ENCODE results near the gene LIMS2.

The LIMS2 gene

DNA sequence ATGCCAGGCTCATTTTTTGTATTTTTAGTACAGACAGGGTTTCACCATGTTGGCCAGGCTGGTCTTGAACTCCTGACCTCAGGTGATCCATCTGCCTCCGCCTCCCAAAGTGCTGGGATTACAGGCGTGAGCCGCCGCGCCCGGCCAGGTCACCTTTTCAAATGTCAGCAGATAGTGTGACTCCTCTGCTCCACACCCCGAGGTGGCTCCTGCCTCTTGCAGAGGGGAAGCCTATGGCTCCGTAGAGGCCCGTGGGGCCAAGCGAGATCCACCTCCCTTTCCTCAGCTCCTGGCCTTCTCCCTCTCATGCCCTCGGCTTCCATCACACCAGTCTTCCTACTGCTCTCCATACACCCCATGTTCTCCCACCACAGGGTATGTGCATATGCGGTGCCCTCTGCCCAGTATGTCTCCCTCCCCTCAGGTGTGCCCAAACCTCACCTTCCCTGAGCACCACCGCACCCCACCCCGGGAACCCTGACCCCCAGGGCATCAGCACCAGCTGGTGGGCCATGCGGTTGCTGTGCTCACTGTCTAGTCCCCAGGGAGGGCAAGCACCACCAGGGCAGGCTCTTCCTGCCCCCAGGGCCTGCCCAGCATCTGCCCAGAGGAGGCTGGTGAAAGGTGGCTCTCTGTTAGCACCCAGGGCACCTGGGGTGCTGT lies 18.6 kb downstream of the LIMS2 start:
- DNase-seq = no peak

DNA sequence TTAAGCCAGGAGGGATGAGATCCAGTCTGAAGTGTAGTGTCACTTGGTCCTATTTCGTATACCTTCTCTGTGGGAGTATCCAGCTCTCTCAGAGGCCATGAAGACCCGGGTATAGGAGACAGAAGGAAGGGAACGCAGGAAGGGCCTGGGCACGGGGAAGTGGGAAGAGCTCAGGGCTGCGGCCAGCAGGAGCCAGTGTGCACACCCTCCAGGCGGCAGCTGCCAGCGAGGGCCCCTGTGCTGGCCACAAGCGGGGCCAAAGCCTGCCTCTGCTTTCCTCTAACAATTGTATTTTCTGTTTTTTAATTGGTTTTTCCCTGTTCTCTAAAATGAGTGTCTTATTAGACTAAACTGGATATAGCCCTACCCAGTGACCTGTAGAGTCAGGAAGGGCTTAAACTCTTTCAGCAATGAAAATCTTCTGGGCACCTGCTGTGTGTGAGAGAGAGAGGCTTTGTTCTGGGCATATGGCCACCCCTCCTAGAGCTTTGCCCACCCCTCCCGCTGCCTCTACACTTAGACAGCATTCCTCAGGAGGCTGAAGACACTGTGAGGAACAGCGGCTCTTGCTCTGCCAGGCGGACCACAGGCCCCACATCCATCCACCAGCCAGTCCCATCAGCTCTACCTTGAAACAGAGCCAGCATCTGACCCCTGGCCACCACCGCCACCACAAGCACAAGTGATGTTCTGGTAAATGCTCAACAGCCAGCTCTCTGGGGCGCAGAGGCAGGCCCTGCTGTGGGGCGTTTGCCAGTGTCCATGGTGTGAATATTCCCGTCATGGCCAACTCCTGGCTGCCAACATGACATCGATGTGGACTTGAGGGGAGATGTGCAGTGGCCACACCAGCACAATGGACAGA lies 19.9 kb downstream of the LIMS2 start:
- no peak for DNase-seq

DNA sequence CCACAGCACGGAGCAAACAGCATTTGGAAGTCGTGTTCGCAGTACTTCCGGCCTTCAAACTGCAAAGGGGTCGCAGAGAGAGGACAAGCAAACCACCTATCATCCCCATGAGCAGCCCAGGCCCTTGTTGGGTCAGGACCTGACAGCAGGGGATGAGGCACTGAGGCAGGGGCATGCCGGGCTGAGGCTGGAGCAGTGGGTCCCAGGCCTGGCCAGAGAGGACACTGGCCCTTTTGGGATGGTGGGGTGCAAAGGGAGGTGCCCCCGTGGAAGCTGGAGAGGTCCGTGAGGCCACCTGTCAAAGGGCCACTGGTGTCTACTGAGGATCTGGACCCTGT lies 20.5 kb downstream of the LIMS2 start:
- no peak for DNase-seq

DNA sequence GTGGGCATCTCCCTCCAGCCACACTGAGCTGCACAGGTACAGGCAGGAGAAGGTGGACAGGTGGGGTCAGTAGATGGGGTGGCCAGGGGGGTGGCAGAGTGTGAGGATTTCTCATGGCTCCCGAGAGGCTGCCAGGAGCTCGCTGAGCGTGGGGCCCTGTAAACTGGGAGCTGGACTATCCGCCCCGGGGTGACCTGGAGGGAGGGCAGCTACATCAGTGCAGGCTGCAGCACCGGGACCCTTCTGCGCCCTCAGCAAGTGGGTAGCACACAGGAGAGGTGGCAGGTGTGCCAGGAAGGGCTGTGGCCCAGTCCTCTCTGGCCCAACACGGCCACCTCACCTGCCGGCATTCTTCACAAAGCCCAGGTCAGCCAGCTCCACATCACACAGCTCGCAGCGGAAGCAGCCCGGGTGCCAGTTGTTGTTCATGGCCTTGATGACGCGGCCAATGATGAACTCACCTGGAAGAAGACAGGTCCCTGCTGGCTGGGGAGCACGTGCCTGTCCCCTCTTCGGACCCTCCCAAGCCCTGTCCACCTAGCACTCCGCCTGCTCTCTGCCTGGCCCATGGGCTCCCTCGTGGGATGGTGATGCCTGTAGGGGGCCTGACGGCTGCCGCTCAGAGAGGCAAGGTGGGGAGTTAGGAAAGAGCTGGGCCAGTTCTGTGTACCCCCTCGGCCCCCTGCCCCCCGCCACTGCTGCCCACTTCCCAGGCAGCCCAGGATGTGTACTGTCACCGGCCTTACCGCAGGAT lies 21.1 kb downstream of the LIMS2 start:
- no peak for DNase-seq

DNA sequence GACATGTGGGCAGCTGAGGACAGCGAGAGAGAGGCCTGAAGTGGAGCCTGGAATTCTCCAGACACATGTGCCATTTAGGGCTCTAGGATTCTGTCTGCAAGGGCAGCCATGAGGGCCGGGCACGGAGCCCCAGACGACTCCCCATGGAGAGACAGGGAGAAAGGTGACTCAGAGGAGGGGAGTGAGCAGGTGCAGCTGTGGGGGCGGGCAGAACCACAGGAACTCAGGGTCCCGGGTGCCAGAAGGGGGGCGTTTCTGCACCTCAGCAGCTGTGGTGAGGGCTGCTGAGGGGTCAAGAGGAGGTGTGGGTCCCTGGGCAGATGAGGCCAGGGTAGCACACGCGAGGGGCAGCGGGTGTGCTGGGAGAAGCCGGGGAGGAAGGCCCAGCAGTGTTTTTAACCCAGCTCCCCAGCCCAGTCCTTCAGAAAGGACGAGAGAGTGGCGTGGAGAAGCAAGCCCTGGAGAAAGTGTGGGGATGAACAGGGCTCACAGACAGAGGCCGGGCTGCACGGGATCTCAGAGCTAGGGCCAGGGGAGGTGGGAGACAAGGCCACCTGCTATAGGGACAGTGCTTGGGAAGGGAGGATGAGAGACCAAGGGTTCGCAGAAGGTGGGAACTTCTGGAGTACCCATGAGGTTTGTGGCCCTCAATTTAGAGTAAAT lies 21.8 kb downstream of the LIMS2 start:
- no peak for DNase-seq

DNA sequence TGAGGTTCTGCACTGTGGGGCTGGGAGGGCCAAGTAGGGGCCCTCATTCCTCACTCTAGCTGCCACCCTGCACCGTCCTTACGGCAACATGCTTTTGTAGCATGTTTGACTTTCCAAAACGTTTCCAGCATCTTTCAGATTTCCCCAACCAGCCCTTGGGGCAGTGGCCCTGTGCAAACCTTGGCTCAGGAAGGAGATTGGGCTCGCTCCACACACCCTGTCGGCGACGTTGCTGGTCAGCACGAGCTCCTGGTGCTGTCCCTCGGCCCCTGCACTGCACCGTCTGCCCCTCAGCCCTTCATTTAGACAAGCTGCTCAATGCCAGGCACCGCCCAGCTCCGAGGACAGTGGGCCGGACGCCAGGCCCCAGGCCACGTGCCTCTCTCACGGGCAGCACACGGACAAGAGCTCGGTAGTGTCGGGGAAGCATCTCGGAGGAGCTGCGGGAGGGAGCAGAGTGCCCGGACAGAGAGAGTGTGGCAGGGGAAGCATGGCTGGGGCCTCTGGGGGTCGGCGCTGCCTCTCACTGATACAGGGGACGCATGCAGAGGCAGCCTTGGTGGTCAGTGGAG lies 22.5 kb downstream of the LIMS2 start:
- no peak for DNase-seq

DNA sequence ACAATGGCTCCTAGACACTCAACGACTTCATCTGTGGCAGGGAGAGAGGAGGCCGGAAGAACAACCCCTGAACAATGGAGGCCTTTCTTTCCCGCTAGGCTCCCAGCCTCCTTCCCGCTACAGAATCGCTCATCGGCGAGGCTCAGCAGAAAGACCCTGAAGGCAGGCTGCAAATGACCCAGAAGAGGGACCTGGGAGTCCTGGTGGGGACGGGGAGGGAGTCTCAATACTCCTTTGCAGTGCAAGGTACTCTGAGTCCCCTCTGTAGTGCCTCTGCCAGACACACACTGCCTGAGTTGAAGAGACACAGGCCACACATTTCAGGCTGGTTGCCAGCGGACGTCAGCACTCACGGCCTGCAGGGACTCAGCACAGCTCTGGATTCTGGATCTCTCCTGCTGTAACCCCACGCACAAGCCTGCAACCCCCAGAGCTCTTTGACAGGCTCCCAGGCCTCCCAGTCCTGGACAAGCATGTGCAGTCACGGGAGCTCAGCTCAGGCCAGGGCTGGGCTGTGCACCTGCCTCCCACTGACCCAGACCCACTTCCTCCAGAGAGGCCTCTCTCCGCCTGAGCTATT lies 23.3 kb downstream of the LIMS2 start:
- DNase-seq = no peak

DNA sequence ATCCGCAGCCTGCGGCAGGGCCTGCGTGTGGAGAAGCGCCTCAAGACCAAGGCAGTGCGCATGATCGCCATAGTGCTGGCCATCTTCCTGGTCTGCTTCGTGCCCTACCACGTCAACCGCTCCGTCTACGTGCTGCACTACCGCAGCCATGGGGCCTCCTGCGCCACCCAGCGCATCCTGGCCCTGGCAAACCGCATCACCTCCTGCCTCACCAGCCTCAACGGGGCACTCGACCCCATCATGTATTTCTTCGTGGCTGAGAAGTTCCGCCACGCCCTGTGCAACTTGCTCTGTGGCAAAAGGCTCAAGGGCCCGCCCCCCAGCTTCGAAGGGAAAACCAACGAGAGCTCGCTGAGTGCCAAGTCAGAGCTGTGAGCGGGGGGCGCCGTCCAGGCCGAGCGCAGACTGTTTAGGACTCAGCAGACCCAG lies 23.9 kb downstream of the LIMS2 start:
- DNase-seq = no peak

DNA sequence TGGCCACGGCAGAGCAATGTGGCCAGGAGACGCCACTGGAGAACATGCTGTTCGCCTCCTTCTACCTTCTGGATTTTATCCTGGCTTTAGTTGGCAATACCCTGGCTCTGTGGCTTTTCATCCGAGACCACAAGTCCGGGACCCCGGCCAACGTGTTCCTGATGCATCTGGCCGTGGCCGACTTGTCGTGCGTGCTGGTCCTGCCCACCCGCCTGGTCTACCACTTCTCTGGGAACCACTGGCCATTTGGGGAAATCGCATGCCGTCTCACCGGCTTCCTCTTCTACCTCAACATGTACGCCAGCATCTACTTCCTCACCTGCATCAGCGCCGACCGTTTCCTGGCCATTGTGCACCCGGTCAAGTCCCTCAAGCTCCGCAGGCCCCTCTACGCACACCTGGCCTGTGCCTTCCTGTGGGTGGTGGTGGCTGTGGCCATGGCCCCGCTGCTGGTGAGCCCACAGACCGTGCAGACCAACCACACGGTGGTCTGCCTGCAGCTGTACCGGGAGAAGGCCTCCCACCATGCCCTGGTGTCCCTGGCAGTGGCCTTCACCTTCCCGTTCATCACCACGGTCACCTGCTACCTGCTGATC lies 24.4 kb downstream of the LIMS2 start:
- no peak for DNase-seq

DNA sequence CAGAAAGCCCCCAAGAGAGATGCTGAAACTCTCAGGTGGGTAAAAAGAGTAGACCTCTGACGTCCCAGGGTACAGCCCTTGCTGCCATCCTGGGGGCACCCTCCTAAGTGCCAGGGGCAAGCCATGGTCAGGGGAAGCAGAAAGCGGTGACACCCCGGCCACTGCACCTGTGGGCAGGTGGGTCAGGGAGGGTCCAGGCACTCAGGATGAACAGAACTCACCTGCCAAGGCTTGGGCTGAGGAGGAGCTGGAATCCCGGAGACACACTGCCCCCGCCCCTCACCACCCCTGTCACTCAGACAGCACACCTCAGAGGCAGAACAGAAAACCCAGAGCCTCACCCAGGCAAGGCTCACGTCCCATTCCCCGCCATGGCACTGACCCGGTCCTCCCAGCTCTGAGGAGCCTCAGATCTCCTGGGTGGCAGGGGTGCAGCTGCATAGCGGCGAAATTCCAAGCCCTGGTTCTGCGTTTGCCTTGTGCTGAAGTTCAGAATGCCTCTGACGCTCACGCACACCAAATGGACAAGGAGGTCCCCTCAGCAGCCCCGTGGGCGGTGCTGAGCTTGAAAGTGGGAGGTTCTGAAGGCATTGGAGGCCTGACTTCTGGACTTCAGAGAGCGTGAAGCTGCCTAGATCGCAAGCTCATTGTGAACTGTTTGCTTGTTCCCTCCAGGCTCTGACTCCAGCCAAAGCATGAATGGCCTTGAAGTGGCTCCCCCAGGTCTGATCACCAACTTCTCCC lies 25.1 kb downstream of the LIMS2 start:
- no peak for DNase-seq

DNA sequence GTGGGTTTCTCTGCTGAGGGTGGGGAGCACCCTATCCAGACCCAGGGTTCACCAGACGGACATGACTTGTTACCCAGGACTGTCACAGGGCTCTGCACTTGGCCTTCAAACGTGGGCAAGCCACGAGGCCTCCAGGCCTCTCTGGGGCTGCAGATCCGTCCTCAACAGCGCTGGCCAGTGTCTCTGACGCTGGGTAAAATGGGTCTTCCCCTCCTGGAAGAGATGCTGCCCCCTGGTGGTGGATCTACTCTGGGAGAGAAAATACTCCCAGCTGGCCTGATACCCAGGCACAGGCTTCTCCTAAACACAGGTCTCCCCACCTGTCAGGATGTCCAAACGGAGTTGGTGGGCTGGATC lies 25.7 kb downstream of the LIMS2 start:
- DNase-seq = peak; percentile 68 to 87 (median 87)

DNA sequence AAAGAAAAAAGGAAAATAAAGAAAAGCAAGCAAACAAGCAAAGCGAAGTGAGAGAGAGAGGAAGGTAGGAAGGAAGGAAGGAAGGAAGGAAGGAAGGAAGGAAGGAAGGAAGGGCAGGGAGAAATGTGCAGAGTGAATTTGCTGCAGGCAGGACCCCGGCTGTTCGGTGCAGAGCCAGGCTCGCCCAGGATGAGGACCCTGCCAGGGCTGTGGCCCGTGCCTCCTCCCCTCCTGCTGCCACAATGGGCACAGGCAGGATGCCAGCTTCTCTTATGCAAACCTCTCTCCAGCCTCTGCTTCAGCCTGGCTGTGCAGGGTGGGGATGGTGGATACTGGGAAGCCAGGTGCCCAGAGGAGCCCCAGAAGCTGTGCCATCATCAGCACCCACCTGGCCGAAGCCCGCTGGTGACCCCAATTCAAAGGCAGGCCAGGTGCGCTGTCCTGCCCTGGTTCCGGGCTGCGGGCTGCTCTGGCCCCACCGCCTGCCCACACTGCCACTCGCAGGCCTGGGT lies 26.2 kb downstream of the LIMS2 start:
- no peak for DNase-seq

DNA sequence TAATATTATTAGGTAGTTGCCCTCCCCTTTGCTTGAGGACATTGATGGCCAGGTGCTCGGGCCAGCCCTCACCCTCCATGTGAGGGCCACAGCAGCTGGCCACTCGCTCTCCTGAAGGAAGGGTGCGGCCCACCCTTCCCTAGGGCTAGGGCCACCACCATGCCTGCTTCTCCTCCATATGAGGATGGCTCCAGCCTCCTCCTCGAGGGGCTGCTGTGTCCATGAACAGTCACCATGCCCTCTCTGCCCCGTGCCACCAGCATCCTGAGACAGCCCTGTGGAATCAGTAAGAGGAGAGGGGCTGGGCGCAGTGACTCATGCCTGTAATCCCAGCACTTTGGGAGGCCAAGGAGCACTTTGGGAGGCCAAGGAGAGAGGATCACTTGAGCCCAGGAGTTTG lies 27.0 kb downstream of the LIMS2 start:
- DNase-seq = no peak

DNA sequence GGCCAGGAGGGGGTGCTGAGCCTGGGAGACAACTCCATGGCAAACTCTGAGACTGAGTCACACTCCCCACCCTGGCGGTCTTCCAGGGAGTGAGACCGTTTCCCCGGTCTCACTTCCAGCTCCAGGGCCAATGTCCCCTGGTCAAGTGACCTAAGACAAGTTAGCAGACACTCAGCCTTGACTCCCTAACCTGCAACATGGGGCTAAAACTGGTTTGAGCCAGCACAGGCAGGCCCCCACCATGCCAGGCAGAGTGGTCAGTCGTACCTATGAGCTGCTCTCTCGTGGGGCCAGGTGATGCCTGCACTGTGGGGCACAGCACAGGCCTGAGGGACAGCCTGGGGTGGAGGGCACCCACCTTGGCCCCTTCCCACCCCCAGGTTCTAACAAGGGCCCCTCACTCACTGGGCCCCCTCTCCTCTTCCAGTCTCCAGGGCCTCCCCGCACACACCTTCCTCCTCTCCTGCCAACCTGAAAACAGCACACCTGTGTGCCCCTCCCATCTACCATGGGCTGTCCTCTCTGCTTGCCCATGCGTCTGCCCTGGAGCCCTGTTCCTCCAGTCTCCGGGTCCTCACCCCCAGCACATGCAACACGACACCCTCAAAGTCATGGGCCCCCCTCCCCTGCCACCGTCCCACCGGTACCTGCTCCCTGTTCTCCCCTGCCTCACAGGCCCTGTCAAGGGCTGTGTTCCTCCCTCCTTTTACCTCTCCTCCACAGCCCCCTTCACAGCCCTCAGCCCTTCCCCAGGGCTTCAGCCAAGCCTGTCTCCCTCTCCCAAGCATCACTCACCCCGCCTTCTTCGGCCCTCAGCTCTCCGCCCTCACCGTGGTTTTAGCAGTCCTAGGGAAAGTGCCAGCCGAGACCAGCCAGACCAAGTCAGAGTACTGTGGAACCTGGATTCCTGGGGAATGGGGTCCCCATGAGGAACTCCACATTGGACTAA lies 27.8 kb downstream of the LIMS2 start:
- DNase-seq = no peak

DNA sequence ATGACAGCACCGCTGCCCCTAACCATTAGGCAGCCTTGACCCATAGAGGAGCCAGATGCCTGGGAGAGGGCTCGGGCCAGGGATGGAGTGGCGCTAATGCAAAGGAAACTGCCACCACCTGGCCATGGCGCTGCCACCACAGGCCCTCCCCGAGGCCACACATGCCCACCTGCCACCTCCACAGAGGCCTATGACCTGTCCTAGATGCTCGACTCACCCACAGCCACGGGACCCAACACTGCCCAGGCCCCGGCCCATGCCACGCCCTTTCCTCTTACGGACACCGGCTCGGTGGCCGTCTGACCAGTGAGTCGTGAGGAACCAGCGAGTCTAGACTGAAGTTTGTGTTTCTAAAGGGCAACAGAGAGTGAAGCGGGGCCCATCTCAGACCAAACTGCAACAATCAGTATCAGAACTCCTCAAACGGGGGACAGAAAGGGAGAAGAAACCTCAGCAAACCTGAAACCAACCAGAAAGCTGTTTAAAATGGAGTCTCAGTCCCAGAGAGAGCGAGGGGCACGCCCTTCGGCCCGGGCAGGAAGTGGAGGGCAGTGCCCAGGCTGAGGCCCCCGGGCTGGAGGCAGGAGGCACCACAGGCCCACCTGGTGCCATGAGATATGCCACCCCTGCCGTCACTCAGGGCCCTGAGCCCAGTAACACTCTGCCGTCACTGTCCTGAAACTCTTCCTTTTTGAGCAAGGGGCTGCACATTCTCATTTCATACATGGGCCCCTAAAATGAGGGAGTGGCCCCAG lies 28.7 kb downstream of the LIMS2 start:
- DNase-seq = no peak

DNA sequence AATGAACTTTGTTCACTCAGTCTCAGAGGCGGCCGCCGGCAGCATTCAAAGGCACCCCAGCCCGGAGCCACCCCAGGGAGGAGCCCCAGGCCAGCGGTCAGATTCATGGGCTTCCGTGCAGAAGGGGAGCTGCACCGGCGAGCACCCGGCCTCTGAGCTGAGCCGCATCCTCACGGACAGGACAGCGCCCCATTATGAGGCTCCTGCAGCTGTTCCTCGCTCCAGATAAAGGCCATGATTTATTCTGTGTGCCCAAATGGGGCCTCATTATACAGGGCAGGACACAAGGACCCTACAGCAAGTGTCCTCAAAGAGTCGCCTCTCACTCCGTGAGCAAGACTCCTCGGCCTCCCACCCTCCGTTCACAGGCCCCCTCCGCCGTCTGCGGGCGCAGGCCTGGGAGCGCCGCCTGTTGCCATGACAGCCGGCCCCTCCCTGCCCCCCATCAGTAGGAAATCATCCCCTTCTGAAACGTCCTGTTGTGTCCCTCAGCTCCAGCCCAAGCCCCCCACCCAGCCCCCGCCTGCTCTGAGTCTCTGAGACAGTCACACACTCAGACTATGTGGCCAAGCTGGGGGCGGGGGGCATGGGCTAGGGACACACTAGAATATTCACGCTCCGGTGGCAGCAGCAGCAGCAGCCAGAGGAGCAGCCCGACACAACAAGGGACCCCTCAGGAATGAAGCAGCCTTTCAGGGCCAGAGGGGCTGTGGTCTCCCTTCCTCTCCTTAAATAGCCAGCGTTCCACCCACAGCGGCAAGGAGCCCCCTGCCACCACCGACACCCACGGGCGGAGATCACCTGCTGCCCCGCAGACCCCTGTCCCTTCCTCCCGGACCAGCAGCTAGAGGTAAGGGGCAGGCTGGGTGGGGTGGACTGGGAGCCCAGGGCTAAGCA lies 29.7 kb downstream of the LIMS2 start, which contains the start of gene GPR17:
Gene GPR17 (plus strand): TSS at position 759 of the 897 bp plus-strand sequence. CDS start 4,583 bp downstream, outside the sequence.
- no peak for DNase-seq

DNA sequence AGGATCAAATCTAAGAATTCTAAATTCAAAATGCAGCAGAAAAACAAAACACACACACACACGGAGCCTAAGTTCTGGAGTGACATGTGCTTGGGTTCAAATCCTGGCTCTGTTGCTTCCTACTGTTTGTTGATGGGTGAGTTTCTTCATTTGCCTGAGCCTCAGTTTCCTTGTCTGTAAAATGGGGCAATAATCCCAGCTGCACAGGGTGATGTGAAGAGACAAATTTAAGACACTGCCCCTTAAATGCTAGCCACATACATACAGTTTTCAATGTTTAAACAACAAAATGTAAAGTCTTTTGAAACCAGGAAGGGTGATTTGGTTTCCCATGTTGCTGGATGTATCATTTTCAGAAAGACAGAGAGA lies 30.3 kb downstream of the LIMS2 start:
- no peak for DNase-seq
